ENCODE results near the gene GNB1. TPM values are rescaled to one million over a fixed set of nuclear protein-coding genes. Genes with fewer than 3 reads are reported as not detected.
A peak's percentile ranks its signal among the peaks of the same experiment; 100 is the strongest.

The GNB1 gene
- total and polyA plus RNA-seq, 9 of the 15 experiments (the other 6 are each of a cell fraction or from before 2014, with no cell fraction given) = 34.3 to 388 (median 114) TPM

DNA sequence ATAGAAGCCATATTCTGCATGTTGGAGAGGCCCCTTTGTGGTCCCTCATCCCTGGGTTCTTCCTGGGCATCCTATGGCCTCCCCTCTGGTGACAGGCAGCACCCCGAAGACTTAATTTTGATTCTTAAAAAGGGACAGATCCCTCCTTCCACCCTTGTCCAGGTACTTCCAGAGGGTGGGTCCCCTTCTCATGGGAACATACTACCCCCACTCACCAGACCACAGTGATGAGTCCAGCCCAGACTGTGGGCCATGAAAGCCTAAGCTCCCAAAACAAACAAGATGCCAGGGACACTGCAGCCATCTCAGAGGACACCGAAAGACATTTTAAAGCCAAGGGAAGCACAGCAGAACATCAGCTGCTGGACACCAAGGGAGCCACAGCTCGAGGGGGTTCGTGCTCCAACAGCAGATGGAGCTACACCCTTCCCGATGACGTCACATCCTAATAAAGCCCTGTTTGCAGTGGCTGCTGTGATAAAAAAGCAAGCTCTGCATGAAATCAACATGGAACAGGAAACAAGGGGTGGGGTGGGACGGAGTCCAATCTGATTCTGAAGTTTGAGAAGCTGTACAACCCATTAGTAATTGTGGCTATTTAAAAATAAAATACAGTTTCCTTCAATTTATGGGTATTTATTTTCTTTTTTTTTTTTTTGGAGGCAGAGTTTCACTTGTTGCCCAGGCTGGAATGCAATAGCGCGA is 32.4 kb downstream of the GNB1 start (continued):
- TF ChIP-seq, protein P1, sequence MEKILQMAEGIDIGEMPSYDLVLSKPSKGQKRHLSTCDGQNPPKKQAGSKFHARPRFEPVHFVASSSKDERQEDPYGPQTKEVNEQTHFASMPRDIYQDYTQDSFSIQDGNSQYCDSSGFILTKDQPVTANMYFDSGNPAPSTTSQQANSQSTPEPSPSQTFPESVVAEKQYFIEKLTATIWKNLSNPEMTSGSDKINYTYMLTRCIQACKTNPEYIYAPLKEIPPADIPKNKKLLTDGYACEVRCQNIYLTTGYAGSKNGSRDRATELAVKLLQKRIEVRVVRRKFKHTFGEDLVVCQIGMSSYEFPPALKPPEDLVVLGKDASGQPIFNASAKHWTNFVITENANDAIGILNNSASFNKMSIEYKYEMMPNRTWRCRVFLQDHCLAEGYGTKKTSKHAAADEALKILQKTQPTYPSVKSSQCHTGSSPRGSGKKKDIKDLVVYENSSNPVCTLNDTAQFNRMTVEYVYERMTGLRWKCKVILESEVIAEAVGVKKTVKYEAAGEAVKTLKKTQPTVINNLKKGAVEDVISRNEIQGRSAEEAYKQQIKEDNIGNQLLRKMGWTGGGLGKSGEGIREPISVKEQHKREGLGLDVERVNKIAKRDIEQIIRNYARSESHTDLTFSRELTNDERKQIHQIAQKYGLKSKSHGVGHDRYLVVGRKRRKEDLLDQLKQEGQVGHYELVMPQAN (IDR thresholded peaks at IDR 0.05; ENCODE audit: borderline replicate concordance) = no peak
- TF ChIP-seq STAT5B (CRISPR knock-in tag; IDR thresholded peaks at IDR 0.05) (no peak), ZNF384 (IDR thresholded peaks at IDR 0.05; ENCODE audit: low read depth, low read length) (no peak), RNF2 (IDR thresholded peaks at IDR 0.05) (no peak), CCNT2 (IDR thresholded peaks at IDR 0.05; ENCODE audit: borderline replicate concordance, extremely low read depth, insufficient read length, low read depth, low read length) (no peak), POLR2A (conservative IDR thresholded peaks at IDR 0.05) (no peak)
- TF ChIP-seq, protein P2, sequence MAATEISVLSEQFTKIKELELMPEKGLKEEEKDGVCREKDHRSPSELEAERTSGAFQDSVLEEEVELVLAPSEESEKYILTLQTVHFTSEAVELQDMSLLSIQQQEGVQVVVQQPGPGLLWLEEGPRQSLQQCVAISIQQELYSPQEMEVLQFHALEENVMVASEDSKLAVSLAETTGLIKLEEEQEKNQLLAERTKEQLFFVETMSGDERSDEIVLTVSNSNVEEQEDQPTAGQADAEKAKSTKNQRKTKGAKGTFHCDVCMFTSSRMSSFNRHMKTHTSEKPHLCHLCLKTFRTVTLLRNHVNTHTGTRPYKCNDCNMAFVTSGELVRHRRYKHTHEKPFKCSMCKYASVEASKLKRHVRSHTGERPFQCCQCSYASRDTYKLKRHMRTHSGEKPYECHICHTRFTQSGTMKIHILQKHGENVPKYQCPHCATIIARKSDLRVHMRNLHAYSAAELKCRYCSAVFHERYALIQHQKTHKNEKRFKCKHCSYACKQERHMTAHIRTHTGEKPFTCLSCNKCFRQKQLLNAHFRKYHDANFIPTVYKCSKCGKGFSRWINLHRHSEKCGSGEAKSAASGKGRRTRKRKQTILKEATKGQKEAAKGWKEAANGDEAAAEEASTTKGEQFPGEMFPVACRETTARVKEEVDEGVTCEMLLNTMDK (IDR thresholded peaks at IDR 0.05; ENCODE audit: borderline replicate concordance, insufficient read depth, low read depth, low read length, poor library complexity, severe bottlenecking) = peak; percentile 31
- TF ChIP-seq, protein P3, sequence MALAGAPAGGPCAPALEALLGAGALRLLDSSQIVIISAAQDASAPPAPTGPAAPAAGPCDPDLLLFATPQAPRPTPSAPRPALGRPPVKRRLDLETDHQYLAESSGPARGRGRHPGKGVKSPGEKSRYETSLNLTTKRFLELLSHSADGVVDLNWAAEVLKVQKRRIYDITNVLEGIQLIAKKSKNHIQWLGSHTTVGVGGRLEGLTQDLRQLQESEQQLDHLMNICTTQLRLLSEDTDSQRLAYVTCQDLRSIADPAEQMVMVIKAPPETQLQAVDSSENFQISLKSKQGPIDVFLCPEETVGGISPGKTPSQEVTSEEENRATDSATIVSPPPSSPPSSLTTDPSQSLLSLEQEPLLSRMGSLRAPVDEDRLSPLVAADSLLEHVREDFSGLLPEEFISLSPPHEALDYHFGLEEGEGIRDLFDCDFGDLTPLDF (CRISPR knock-in tag; IDR thresholded peaks at IDR 0.05) = no peak
- TF ChIP-seq, protein P4, sequence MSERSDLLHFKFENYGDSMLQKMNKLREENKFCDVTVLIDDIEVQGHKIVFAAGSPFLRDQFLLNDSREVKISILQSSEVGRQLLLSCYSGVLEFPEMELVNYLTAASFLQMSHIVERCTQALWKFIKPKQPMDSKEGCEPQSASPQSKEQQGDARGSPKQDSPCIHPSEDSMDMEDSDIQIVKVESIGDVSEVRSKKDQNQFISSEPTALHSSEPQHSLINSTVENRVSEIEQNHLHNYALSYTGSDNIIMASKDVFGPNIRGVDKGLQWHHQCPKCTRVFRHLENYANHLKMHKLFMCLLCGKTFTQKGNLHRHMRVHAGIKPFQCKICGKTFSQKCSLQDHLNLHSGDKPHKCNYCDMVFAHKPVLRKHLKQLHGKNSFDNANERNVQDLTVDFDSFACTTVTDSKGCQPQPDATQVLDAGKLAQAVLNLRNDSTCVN (CRISPR knock-in tag; IDR thresholded peaks at IDR 0.05) = no peak
